ENCODE data around the gene TIMM50.
"Not testable (repeated sequence)": the region's sequence is repeated elsewhere in the genome, so short reads cannot be mapped to it uniquely, and the experiment has no call there.

Gene TIMM50

DNA sequence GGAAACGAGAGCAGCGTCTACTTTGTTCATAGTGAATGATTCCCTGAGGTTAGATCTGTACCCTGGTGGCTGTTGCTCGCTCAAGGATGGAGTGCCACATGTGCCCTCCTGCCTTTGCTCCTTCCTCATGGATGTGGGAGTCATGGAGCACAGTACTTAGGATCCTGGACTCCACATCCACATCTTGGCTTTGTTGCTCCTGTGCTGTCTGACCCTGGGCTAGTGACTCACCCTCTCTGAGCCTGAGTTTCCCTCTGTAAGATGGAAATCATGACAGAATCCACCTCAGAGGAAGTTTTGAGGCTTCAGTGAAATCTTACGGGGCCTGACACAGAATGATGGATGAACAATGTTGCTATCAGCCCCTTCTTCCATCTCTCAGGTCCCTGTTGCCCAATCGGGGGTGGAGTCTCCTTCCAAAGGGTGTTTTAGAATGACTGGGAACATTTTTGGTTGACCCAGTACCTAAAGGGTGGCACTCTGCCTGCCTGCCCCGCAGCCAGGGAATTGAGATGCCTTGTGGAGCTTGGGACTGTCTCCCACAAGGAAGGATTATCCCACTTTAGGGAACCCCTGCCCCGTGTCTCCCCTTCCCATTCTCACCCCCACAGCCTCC, 9.8 kb upstream of the TIMM50 start:
- no peak for DNase-seq

DNA sequence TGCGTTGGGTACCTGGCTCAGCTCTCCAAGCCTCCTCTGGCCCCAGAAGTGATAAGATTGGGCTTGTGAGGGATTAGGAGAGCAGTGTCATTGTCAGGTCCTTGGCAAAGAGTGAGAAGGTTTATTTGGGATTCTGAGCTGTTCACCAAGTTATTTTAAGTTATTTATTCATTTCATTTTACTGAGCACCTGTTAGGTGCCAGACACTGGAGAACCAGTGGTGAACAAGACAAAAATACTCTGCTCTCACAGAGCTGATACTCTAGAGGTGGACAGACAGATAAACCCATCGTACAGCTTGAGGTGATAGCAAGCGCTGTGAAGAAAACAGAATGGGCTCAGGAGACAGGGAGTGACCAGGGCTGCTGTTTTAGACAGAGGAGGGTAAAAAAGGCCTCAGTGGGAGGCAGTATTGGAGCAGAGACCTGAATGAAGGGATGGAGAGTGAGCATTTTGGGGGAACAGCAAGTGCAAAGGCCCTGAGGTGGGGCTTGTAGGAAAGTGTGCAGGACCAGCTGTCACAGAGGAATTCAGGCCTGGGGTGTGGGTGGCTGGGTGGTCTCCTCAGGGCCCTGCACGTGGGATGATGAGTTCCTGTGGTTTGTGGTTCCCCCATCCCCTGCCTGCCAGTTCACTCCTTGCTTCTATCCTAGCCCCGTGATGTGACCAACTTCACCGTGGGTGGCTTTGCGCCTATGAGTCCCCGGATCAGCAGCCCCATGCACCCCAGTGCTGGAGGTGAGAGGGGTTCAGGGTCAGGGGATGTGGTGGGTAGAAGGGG, 8.7 kb upstream of the TIMM50 start:
- DNase-seq = no peak

DNA sequence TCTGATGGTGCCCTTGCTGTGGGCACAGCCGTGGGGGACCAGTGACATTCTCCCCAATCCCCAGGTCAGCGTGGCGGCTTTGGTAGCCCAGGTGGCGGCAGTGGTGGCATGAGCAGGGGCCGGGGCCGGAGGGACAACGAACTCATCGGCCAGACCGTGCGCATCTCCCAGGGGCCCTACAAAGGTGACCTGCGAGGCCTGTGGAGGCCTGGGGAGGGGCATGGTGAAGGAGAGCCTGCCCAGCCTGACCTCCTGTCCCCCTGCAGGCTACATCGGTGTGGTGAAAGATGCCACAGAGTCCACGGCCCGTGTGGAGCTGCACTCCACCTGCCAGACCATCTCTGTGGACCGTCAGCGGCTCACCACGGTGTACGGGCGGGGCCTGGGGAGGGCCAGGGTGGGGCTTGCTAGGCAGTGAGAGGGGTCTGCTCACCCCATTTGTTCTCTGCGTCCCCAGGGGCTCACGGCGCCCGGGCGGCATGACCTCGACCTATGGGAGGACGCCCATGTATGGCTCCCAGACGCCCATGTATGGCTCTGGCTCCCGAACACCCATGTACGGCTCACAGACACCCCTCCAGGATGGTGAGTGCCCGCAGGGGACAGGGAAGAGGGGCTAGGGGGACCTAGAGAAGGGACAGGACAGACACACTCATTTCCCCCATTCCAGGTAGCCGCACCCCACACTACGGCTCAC, 7.7 kb upstream of the TIMM50 start:
- DNase-seq = no peak

DNA sequence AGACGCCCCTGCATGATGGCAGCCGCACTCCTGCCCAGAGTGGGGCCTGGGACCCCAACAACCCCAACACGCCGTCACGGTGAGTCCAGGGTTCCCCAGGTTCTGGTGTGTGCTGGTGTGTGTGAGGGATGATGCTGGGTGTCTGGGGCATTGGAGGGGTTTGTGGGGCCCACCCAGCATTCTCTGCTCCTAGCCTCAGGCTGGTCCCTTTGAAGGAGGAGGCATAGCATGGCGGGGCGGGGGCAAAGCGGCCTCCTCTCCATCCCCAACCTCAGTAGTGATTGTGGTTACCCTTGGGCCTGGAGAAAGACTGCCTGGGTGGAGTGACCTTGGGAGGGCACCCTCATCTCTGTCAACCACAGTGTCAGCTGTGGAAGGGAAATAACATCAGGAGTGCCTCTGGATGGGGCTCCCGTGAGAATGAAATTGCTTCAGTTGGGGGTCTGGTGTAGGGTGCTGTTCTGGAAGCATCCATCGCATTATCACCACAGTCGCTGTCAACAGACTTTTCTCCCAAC, 7.1 kb upstream of the TIMM50 start:
- no peak for DNase-seq

DNA sequence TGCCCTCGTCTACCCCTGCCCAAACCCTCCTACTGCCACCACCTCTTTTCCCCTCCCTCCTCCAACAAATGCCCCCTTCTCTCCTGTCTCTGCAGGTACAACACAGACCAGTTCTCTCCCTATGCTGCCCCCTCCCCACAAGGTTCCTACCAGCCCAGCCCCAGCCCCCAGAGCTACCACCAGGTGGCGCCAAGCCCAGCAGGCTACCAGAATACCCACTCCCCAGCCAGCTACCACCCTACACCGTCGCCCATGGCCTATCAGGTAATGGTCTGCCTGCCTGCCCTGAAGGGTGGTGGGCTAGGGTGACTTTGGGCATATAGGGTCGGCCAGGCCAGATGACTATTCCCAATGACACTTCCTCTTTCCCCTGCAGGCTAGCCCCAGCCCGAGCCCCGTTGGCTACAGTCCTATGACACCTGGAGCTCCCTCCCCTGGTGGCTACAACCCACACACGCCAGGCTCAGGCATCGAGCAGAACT, 6.5 kb upstream of the TIMM50 start:
- DNase-seq = peak; percentile 69

DNA sequence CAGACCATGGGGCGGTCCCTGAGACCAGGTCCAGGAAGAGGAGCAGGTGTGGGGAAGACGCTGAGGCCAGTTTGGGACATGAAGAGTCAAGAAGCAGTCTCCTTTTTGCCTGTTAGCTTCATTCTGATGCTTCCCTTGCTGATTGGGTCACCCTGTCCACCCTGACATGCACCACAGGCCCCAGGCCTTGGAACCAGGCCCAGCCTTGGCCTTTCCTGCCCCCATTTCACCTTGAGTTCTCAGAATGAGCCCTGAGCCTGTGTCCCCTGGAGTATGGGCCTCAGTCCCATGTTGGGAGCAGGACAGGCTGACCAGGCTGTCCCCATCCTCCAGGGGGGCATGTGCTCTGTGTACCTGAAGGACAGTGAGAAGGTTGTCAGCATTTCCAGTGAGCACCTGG, 4.9 kb upstream of the TIMM50 start:
- DNase-seq = no peak

DNA sequence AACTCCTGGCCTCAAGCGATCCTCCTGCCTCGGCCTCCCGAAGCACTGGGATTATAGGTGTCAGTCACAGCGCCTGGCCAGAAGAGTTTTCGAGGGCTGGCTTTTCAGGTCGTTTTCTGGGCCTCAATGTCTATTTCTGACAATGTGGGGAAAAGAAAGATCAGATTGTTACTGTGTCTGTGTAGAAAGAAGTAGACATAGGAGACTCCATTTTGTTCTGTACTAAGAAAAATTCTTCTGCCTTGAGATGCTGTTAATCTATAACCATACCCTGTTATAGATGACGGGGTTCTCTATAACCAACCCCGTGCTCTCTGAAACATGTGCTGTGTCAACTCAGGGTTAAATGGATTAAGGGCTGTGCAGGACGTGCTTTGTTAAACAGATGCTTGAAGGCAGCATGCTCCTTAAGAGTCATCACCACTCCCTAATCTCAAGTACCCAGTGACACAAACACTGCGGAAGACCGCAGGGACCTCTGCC, 1.3 kb upstream of the TIMM50 start:
- DNase-seq = not testable (repeated sequence)

DNA sequence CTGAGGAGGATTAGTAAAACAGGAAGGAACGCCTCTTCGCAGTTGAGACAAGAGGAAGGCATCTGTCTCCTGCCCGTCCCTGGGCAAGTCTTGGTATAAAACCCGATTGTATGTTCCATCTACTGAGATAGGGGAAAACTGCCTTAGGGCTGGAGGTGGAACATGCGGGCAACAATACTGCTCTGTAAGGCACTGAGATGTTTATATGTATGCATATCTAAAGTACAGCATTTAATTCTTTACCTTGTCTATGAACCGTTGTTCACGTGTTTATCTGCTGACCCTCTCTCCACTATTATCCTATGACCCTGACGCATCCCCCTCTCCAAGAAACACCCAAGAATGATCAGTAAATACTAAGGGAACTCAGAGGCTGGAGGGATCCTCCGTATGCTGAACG, 722 bp upstream of the TIMM50 start:
- DNase-seq = no peak

DNA sequence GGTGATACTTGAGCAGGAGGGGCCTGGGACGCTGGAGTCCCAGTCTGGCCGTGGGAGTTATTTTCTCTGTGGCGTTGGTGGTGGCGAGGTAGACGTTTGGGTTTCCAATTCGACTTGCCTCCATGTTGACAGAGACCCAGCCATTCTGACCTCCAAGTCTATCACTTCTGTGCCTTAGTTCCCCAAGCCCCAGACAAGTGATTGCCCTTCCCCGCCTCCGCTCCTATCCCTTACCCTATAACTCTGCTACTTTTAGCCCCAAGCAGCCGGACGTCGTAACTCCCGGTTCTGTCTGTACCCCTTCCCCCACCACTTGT, 549 bp downstream of the TIMM50 start:
- DNase-seq = no peak

DNA sequence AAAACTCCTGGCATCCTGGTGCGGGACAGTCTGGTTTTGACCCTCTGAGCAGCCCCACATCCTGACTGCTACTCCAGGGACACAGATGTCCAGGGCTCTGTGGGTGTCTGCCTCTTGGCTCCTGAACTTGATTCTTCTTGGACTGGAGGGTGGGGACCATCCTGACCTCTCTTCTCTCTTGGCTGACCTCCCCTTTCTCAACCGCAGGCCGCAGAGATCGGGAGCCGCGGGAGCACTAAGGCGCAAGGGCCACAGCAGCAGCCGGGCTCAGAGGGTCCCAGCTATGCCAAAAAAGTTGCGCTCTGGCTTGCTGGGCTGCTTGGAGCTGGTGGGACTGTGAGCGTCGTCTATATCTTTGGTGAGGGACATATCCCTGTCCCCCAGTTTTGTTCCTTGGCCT, 1.0 kb downstream of the TIMM50 start:
- no peak for DNase-seq

DNA sequence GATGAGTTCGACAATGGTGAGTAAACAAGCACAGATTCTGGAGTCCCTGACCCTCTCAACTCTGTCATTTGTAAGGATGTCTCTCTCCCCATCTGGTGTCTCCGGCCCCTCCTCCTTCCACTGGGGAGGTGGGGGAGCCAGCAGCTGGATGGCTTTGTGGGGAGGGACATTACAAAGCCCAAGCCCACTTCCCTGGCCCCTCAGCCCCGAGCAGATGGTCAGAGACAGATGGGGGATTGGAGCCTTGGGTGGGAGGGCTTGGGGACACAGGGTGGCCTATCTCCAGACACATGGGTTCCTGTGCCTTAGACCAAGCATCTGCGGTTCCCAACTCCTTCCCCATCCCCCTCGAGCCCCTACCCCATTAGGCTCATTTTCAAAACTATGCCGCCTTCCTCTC, 2.5 kb downstream of the TIMM50 start:
- peak; percentile 49 for DNase-seq

DNA sequence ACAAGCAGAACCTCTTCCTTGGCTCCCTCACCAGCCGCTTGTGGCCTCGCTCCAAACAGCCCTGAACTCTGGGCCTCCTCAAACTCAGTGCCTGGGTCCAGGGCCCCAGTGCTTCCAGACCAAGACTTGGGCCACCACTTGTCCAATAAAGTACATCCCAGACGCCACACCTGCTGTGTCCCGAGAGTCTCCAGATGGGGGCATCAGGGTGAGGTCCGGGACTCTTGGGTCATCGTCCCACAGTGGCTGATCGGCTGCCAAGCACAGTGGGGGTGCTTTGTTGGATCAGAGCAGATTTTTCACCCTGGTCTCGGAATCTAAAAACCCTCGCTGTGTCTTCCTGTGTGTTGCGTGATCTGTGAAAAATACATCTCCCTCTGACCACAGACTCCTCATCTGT, 9.1 kb downstream of the TIMM50 start:
- no peak for DNase-seq

DNA sequence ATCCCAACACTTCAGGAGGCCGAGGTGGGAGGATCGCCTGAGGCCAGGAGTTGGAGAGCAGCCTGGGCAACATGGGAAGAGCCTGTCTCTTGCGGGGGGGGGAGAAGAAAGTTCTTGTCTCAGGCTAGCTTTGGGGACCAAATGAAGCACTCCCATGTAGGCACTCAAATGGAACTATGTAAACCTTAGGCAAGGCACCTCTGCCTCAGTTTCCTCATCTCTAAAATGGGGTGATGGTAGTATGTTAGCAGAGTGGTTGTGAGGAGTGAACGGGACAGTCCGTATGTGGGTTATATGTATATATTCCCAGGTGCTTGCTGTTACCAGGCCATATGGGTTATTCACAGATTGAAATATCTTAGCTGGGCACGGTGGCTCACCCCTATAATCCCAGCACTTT, 11.6 kb downstream of the TIMM50 start:
- DNase-seq = no peak

DNA sequence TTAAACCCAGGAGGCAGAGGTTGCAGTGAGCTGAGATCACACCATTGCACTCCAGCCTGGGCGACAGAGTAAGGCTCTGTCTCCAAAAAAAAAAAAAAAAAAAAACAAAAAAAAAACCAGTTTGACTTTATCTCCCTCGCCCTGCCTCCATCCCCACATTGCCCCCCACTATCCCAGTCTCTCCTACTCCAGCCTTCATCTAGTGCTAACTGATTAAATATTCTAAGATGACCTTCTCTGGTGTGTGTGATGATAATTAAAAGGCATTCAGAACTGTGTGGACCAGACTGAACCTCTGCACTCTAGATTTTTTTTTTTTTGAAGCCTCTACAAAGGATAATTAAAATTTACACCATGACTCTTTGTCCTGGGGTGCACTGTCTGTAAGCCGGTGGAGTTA, 12.2 kb downstream of the TIMM50 start:
- DNase-seq = no peak

DNA sequence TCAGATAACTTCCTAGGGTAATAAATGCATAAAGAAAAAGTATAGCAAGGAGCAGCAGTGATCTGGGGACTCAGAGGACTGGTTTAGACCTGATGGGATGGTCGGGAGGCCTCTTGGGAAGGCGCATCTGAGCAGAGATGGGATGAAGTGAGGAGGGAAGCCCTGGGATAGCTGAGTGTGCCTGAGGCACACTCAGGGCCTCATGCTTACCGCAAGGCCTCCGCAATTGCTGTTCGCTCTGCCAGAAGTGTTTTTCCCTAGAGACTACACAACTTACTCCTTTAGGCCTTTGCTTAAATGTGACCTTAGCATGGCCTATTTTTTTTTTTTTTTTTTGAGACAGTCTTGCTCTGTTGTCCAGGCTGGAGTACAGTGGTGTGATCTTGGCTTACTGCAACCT, 14.0 kb downstream of the TIMM50 start:
- DNase-seq = no peak

DNA sequence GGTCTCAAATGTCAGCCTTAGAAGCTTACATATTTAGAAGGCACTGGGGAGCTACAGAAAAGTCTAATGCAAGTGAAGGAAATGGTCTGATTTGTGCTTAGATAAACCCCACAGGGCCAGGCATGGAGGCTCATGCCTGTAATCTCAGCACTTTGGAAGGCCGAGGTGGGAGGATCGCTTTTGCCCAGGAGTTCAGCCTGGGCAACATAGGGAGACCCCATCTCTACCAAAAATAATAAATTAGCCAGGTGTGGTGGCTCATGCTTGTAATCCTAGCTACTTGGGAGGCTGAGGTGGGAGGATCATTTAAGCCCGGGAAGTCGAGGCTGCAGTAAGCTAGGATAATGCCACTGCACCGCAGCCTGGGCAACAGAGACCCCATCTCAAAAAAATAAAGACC, 15.4 kb downstream of the TIMM50 start:
- no peak for DNase-seq

DNA sequence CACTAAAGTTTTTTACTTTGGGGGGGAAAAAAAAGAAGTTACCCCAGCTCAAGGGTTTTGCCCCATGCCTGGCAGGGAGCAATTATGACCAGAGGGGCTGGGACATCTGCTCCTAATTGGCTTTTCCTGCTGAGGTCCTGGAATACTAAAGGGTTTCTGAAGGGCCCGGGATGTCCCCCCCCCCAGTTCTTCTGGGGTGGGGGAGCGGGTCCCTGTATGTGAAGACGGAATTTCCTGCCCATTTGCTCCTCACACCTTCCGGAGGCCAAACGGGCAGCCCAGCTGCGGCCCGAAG, 17.0 kb downstream of the TIMM50 start:
- no peak for DNase-seq

DNA sequence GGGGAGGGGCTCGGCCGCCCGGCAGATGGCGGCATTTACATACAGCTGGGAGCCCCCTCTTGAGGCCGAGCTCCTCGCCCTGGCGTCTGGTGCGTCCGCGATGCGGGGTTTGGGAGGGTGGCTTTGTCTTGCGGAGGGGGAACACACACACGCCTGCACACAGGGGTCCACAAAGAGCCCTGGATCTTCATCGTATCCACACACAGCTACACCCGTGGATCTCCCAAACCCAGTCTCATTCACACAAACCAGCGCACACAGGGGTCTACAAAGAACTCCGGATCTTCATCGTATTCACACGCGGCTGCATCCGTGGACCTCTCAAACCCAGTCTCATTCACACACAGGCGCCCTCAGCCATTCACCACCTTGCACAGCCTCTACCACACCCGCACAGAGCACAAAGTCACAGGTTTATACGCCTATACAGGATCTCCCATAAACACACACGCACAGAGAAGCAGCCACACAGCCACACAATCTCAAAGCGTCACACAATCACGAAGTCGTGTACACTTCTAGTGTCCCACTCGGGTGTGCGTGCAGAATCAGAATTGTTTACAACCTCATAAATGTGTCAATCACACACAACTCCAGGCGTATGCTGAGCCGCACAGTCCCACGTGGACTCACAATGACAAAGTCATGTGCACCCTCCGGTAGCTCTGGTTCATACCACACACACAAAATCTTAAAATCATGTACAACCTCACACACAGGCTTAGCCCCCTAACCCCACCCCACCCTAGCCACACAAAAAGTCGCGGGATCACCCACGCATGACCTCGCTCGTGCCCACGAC, 17.6 kb downstream of the TIMM50 start:
- peak; percentile 93 for DNase-seq

DNA sequence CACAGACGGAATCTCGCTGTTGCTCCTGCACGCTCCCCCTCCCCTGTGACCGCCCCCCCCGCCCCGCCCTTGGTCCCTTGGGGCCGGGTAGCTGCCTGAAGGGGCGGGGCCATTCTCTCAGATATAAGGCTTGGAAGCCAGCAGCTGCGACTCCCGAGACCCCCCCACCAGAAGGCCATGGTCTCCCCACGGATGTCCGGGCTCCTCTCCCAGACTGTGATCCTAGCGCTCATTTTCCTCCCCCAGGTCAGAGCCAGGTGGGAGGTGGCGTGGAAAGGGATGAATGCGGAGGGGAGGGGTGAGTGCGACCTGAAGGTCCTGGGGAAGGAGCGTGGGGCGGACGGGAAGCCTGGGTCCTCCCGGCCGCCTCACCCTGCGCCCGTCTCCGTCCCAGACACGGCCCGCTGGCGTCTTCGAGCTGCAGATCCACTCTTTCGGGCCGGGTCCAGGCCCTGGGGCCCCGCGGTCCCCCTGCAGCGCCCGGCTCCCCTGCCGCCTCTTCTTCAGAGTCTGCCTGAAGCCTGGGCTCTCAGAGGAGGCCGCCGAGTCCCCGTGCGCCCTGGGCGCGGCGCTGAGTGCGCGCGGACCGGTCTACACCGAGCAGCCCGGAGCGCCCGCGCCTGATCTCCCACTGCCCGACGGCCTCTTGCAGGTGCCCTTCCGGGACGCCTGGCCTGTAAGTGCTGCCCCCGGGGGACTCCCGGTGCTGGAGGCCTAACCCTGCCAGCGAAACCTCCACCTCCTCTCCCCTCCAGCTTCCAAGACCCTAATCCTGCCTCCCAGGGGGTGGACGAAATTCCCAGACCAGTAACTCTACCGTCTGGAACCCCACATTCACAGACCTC, 18.4 kb downstream of the TIMM50 start, which contains the start of gene DLL3:
Gene DLL3, plus strand, starts transcription at position 150 of the 845 bp plus-strand sequence. Its CDS starts 28 bp downstream, at position 178.
- DNase-seq = peak; percentile 82

DNA sequence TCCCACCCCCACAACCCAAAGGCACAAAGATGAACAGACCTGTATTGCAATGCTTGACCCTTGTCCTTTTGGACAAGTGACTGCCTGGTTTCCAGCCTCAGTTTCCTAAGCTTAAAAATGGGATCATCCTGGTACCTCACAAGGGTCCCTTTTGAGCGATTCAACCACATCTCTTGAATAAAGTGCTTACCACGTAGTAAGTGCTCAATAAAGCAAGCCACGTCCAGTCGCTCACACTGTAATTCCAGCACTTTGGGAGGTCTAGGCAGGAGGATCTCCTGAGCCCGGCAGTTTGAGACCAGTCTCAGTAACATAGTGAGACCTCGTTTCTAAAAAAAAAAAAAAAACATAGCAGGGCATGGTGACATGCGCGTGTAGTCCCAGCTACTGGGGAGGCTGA, 19.3 kb downstream of the TIMM50 start:
- no peak for DNase-seq

DNA sequence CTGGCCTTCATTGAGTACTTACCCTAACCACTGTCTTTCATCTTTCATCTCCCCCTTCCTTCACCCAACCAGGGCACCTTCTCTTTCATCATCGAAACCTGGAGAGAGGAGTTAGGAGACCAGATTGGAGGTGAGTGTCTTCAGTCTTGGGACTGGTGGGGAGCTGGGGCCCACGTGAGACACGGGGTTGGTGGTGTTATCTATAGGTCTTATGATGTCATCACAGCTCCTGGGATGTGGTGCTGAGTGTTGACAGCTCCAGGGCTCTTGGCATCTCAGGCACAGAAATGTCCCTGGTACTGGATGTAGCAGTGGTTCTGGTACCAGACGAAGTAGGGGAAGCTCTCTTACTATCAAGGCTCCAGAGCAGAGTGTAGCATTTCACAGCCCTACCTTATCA, 19.9 kb downstream of the TIMM50 start:
- DNase-seq = no peak

DNA sequence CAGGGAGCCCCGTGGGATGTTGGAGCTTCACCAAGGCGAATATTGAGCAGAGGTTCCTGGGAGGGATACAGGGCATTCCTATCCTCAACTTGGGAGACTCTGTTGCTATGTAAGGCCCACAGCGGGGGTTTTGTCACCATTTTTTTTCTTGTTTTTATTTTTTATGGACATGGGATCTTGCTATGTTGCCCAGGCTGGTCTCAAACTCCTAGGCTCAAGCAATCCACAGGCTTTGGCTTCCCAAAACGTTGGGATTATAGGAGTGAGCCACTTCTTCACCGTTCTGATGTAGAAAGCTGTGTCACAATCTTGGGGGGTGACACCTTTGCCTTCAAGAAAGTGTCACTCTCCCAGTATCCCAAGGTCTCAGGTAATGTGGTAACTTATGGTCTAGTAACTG, 20.7 kb downstream of the TIMM50 start:
- no peak for DNase-seq
